HepG2 (cell line): ENCODE results near the gene FAF2. TPM values are rescaled to one million over a fixed set of nuclear protein-coding genes. Genes with fewer than 3 reads are reported as not detected.

ENCODE experiments used
- ATAC-seq: fragments of 200-7000 bp; cut with Tn5 transposase; 3 replicates; pipeline ENCODE4 v1.9.1; 2020; ENCODE audit warnings: mild to moderate bottlenecking, moderate library complexity
- BruUV-seq: library from RNA; stranded (reverse); fragments of 400-500 nt; replicated peaks from 2 replicates; lab custom pipeline; 2021; lab: Mats Ljungman, UMichigan
- CTCF ChIA-PET: fragments of 300-600 bp; formaldehyde crosslinking; extraction: SDS; loops from one replicate; lab custom pipeline; 2021; ENCODE audit warnings: low total read pairs, inconsistent platforms, low intra/inter-chr PET ratio; lab: Yijun Ruan, JAX
- POLR2A ChIA-PET: fragments of 350-600 bp; sonication (Branson Sonifier 250); formaldehyde crosslinking; loops from one replicate; lab custom pipeline; 2020; ENCODE audit warnings: antibody characterized with exemption, inconsistent platforms; lab: Yijun Ruan, JAX
- DNase-seq: peaks from one replicate; pipeline ENCODE4 v3.0.0-alpha.2; 2015; ENCODE audit warnings: low spot score
- FAIRE-seq: peaks from 3 replicates; lab custom pipeline; 2011; peaks lifted over from hg19 to GRCh38; lab: Jason Lieb, UNC
- H2AFZ ChIP-seq: one replicate; pipeline ENCODE4 v1.6.1; 2011; ENCODE audit warnings: low read length, inconsistent platforms
- H3K27ac ChIP-seq: fragments of 300-600 bp; 3 replicates; pipeline ENCODE4 v1.8.0; 2011; ENCODE audit warnings: mixed run types, mild to moderate bottlenecking, mixed read lengths, low read length, inconsistent platforms; ENCODE audit not compliant: insufficient read depth; ENCODE audit errors: extremely low read length
- H3K27me3 ChIP-seq, 2 experiments: fragments of 200-600 bp in 1 of 2; 2 replicates in 1 of 2; 3 replicates in 1 of 2; pipeline versions ENCODE4 v1.6.0 to v1.8.0; 2011; ENCODE audit warnings: low read length in 2 of 2, mild to moderate bottlenecking in 2 of 2, moderate library complexity in 2 of 2, inconsistent platforms in 1 of 2; ENCODE audit not compliant: insufficient read depth in 2 of 2, control insufficient read depth in 1 of 2
- H3K36me3 ChIP-seq, 2 experiments: fragments of 200-600 bp in 1 of 2; replicated peaks in 1 of 2; 2 replicates in 1 of 2; 3 replicates in 1 of 2; pipeline versions ENCODE4 v1.5.1 to v1.8.0; 2011; ENCODE audit warnings: low read length in 2 of 2, inconsistent platforms in 1 of 2; ENCODE audit not compliant: insufficient read depth in 2 of 2, control insufficient read depth in 1 of 2
- H3K4me1 ChIP-seq: 2 replicates; pipeline ENCODE4 v1.5.1; 2012; ENCODE audit warnings: low read length, inconsistent platforms; ENCODE audit not compliant: insufficient read depth
- H3K4me2 ChIP-seq: 2 replicates; pipeline ENCODE4 v1.6.0; 2011; ENCODE audit warnings: low read depth, low read length, inconsistent platforms
- H3K4me3 ChIP-seq, 3 experiments: fragments of 200-600 bp in 1 of 3; sonication (generic), shearing (Covaris generic) in 1 of 3; replicated peaks in 1 of 3; 2 replicates each; pipeline ENCODE4 v1.5.1; 2011 to 2016; ENCODE audit warnings: low read length in 3 of 3, inconsistent platforms in 2 of 3, low read depth in 2 of 3, mild to moderate bottlenecking in 2 of 3, control low read depth in 1 of 3, mixed read lengths in 1 of 3; ENCODE audit not compliant: insufficient read depth in 1 of 3
- H3K79me2 ChIP-seq: one replicate; pipeline ENCODE4 v1.6.1; 2011; ENCODE audit warnings: low read length, inconsistent platforms; ENCODE audit not compliant: insufficient read depth
- H3K9ac ChIP-seq: 2 replicates; pipeline ENCODE4 v1.6.0; 2011; ENCODE audit warnings: mild to moderate bottlenecking, low read depth, low read length, inconsistent platforms; ENCODE audit not compliant: insufficient read depth
- H3K9me3 ChIP-seq: 2 replicates; pipeline ENCODE4 v1.5.1; 2012; ENCODE audit warnings: mild to moderate bottlenecking, low read length
- H4K20me1 ChIP-seq: 2 replicates; pipeline ENCODE4 v1.6.0; 2011; ENCODE audit warnings: inconsistent platforms, mild to moderate bottlenecking, low read length, moderate library complexity; ENCODE audit not compliant: insufficient read depth
- ADNP ChIP-seq: sonication (generic); formaldehyde crosslinking; IDR thresholded peaks from 2 replicates; pipeline ENCODE4 v1.4.0; 2020; ENCODE audit warnings: missing genetic modification reagents
- ETV5 ChIP-seq: IDR thresholded peaks from 2 replicates; pipeline ENCODE4 v1.6.1; 2018; ENCODE audit warnings: missing biosample characterization, missing genetic modification reagents, inconsistent platforms, borderline replicate concordance
- HES4 ChIP-seq: sonication (generic); formaldehyde crosslinking; IDR thresholded peaks from 2 replicates; pipeline ENCODE4 v1.9.0; 2021; ENCODE audit warnings: mild to moderate bottlenecking, missing genetic modification reagents, borderline replicate concordance
- MED1 ChIP-seq: sonication (generic); formaldehyde crosslinking; IDR thresholded peaks from 2 replicates; pipeline ENCODE4 v1.4.0; 2020; ENCODE audit warnings: missing genetic modification reagents
- MXI1 ChIP-seq: IDR thresholded peaks from 3 replicates; pipeline ENCODE4 v1.6.1; 2012; ENCODE audit warnings: low read depth, low read length, inconsistent platforms, borderline replicate concordance
- SIX4 ChIP-seq: sonication (generic); formaldehyde crosslinking; IDR thresholded peaks from 2 replicates; pipeline ENCODE4 v1.4.0; 2020; ENCODE audit warnings: missing genetic modification reagents
- SUZ12 ChIP-seq: fragments of 150-350 bp; IDR thresholded peaks from 2 replicates; pipeline ENCODE4 v1.6.1; 2014; ENCODE audit warnings: low read depth, low read length
- U2AF2 ChIP-seq: fragments of 200-400 bp; formaldehyde crosslinking; IDR thresholded peaks from 2 replicates; pipeline ENCODE4 v1.6.1; 2017; ENCODE audit warnings: low read depth, mild to moderate bottlenecking, low read length
- ZNF3 ChIP-seq: IDR thresholded peaks from 2 replicates; pipeline ENCODE4 v1.7.0; 2017; ENCODE audit warnings: inconsistent platforms
- ZNF337 ChIP-seq: sonication (generic); formaldehyde crosslinking; IDR thresholded peaks from 2 replicates; pipeline ENCODE4 v1.5.1; 2020; ENCODE audit warnings: missing genetic modification reagents, low read depth, mild to moderate bottlenecking, borderline replicate concordance
- ZNF558 ChIP-seq: sonication (generic); formaldehyde crosslinking; IDR thresholded peaks from 2 replicates; pipeline ENCODE4 v1.9.0; 2022; ENCODE audit warnings: mild to moderate bottlenecking, missing genetic modification reagents, borderline replicate concordance
- ZNF674 ChIP-seq: sonication (generic); formaldehyde crosslinking; IDR thresholded peaks from 2 replicates; pipeline ENCODE4 v1.5.0; 2020; ENCODE audit warnings: low read depth, mild to moderate bottlenecking, missing genetic modification reagents
- ZNF788 ChIP-seq: sonication (generic); formaldehyde crosslinking; IDR thresholded peaks from 2 replicates; pipeline ENCODE4 v1.5.0; 2020; ENCODE audit warnings: mild to moderate bottlenecking, missing genetic modification reagents, borderline replicate concordance
- WGBS: methylation state at CpG from one replicate; pipeline ENCODE4 v1.1.6; 2017; ENCODE audit warnings: low lambda C conversion rate; 5-methylcytosine and 5-hydroxymethylcytosine counted together
- in situ Hi-C: cut with HindIII; loops from 2 replicates; pipeline ENCODE4 v1.10.0; 2017; ENCODE audit warnings: low pct_unique_long_range_greater_than_20kb; ENCODE audit not compliant: extremely low pct_ligation_motif_present
- intact Hi-C: fragments of 100-400 bp; cut with micrococcal nuclease; formaldehyde crosslinking; loops from one replicate; pipeline ENCODE4 v1.10.0; 2022; ENCODE audit not compliant: unreplicated experiment
- polyA plus RNA-seq, 8 experiments: library from polyadenylated mRNA; depleted of rRNA in 3 of 8; stranded (reverse) in 7 of 8; unstranded in 1 of 8; fragments of >200 nt; fragmentation: Illumina TruSeq in 4 of 8; extraction: Trizol in 4 of 8; gene quantifications; 2 replicates each; pipeline versions ENCODE4 v1.2.1 to v1.2.3, GENCODE V29; 2011 to 2016; ENCODE audit warnings: low read depth in 4 of 8, missing spikeins in 1 of 8, mixed read lengths in 1 of 8; ENCODE audit not compliant: insufficient read depth in 1 of 8
- total RNA-seq, 5 experiments: library from RNA; depleted of rRNA; stranded (reverse); fragments of >200 nt; fragmentation: Illumina TruSeq; extraction: Trizol; gene quantifications; 2 replicates each; pipeline ENCODE4 v1.2.3, GENCODE V29; 2016; ENCODE audit warnings: low read depth in 1 of 5
- TF ChIP-seq, protein P1 (sequence below): sonication (generic); formaldehyde crosslinking; IDR thresholded peaks from 2 replicates; pipeline ENCODE4 v1.5.1; 2020; ENCODE audit warnings: missing genetic modification reagents, mild to moderate bottlenecking, borderline replicate concordance
- TF ChIP-seq, protein P2 (sequence below): sonication (generic); formaldehyde crosslinking; IDR thresholded peaks from 2 replicates; pipeline ENCODE4 v1.4.0; 2020; ENCODE audit warnings: missing genetic modification reagents, borderline replicate concordance
- TF ChIP-seq, protein P3 (sequence below): sonication (generic); formaldehyde crosslinking; IDR thresholded peaks from 2 replicates; pipeline ENCODE4 v1.8.1; 2023; ENCODE audit warnings: mild to moderate bottlenecking, missing genetic modification reagents

The FAF2 gene
- total and polyA plus RNA-seq, 2 of the 13 experiments (the other 11 are each of a cell fraction or from before 2014, with no cell fraction given), result 27.8 to 34.3 TPM

DNA sequence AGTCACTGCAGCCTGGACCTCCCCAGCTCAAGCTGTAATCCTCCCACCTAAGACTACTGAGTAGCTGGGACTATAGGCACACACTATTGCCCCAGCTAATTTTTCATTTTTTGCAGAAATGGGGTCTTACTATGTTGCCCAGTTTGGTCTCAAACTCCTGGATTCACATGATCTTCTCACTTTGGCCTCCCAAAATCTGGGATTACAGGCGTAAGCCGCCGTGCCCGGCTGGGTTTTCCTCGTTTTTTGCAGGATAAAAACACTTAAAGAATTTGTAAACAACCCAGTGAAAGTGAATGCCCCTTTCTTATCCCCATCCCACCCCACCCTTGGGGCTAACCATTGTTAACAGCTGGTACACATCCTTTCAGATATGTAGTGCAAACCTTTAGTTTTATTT, 39.6 kb upstream of the FAF2 start (continued):
- no peak for TF ChIP-seq MXI1
- TF ChIP-seq ZNF788 (CRISPR knock-in tag), result no peak
- TF ChIP-seq ZNF558, result no peak
- TF ChIP-seq, protein P1, sequence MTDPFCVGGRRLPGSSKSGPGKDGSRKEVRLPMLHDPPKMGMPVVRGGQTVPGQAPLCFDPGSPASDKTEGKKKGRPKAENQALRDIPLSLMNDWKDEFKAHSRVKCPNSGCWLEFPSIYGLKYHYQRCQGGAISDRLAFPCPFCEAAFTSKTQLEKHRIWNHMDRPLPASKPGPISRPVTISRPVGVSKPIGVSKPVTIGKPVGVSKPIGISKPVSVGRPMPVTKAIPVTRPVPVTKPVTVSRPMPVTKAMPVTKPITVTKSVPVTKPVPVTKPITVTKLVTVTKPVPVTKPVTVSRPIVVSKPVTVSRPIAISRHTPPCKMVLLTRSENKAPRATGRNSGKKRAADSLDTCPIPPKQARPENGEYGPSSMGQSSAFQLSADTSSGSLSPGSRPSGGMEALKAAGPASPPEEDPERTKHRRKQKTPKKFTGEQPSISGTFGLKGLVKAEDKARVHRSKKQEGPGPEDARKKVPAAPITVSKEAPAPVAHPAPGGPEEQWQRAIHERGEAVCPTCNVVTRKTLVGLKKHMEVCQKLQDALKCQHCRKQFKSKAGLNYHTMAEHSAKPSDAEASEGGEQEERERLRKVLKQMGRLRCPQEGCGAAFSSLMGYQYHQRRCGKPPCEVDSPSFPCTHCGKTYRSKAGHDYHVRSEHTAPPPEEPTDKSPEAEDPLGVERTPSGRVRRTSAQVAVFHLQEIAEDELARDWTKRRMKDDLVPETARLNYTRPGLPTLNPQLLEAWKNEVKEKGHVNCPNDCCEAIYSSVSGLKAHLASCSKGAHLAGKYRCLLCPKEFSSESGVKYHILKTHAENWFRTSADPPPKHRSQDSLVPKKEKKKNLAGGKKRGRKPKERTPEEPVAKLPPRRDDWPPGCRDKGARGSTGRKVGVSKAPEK (CRISPR knock-in tag), result no peak

DNA sequence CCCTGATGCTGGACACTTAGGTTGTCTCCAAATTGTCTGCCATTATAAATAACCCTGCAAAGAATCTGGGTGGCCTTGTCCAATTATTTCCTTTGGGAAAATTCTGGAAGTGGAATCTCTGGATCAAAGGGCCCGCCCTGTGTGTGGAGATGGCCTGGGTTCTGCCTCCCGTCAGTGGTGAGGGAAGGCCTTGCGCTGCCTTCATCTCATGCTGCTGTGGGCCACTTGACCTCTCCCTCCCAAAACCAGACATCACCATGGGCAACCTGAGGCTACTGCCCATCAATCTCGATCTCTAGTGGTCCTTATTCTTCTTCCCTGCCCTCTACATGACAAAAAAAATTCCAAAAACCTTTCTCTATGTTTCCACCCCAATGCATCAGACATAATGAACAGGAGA, 38.4 kb upstream of the FAF2 start:
- Histone ChIP-seq H3K9ac (no peak overlapping the region), H3K36me3 (peaks cover 2 to 6% of the 10 kb centered on the region in 2 experiments; a peak in 4 of 5 replicates), H4K20me1 (no peaks in the 10 kb centered on the region), H3K27me3 (no peaks in the 10 kb centered on the region), H3K27ac (no peak overlapping the region), H3K4me2 (no peak overlapping the region), H3K79me2 (no peaks in the 10 kb centered on the region), H2AFZ (no peak overlapping the region), H3K4me1 (no peaks in the 10 kb centered on the region), H3K9me3 (no peaks in the 10 kb centered on the region), H3K4me3 (no peak overlapping the region)
- DNase-seq (no peak), FAIRE-seq (no peak), ATAC-seq (no peak)
- ChIA-PET CTCF (no interaction called here), POLR2A (no interaction called here)
- in situ Hi-C loops (loop anchor here (10.0 kb wide), 1 partner anchor 75 kb away; no protein-coding TSS in a partner anchor), intact Hi-C loops (loop anchor here (10.0 kb wide), 1 partner anchor 75 kb away; no protein-coding TSS in a partner anchor)
- BruUV-seq, result no TSS peak
- 94% methylated on average over 4 of the region's 4 CpGs for WGBS
- TF ChIP-seq, protein P2, sequence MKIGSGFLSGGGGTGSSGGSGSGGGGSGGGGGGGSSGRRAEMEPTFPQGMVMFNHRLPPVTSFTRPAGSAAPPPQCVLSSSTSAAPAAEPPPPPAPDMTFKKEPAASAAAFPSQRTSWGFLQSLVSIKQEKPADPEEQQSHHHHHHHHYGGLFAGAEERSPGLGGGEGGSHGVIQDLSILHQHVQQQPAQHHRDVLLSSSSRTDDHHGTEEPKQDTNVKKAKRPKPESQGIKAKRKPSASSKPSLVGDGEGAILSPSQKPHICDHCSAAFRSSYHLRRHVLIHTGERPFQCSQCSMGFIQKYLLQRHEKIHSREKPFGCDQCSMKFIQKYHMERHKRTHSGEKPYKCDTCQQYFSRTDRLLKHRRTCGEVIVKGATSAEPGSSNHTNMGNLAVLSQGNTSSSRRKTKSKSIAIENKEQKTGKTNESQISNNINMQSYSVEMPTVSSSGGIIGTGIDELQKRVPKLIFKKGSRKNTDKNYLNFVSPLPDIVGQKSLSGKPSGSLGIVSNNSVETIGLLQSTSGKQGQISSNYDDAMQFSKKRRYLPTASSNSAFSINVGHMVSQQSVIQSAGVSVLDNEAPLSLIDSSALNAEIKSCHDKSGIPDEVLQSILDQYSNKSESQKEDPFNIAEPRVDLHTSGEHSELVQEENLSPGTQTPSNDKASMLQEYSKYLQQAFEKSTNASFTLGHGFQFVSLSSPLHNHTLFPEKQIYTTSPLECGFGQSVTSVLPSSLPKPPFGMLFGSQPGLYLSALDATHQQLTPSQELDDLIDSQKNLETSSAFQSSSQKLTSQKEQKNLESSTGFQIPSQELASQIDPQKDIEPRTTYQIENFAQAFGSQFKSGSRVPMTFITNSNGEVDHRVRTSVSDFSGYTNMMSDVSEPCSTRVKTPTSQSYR (CRISPR knock-in tag), result no peak
- TF ChIP-seq SIX4 (CRISPR knock-in tag) (no peak), ZNF3 (CRISPR knock-in tag) (no peak), ZNF337 (no peak), ZNF674 (no peak), SUZ12 (no peak), HES4 (CRISPR knock-in tag) (no peak), ETV5 (no peak), ADNP (CRISPR knock-in tag) (no peak), U2AF2 (no peak), MED1 (CRISPR knock-in tag) (no peak)
- TF ChIP-seq, protein P3, sequence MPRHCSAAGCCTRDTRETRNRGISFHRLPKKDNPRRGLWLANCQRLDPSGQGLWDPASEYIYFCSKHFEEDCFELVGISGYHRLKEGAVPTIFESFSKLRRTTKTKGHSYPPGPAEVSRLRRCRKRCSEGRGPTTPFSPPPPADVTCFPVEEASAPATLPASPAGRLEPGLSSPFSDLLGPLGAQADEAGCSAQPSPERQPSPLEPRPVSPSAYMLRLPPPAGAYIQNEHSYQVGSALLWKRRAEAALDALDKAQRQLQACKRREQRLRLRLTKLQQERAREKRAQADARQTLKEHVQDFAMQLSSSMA (CRISPR knock-in tag), result no peak
